Measurements from ENCODE around the gene ATP5PO. TPM values are rescaled to one million over a fixed set of nuclear protein-coding genes. Genes with fewer than 3 reads are reported as not detected.

The ATP5PO gene
- total RNA-seq, 1 experiment from 2014 or later, result 436 TPM

GRCh38 chr21:33899199-33899598, 16.4 kb downstream of the ATP5PO start:
- DNase-seq (ENCODE audit: low read depth), result no peak

DNA sequence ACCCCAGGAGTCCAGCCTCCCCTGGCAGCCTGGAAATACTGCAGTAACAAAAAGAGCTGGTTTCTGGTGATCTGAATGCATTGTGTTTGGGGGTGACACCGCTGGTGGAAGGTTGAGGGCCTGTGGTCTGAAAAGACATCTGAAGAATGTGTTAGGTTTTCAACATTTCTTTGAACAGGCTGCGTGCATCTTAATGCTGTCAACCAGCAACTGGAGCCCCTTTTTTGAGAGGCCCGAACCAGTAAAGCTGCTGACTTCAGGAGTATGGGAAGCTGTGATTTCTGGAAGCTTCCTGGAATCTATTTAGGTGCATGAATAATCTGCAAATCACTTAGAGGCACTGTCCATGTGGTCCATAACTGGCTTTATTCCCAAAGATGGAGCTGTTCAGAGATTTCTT, 17.0 kb downstream of the ATP5PO start:
- no peak for DNase-seq (ENCODE audit: low read depth)

- no peak for DNase-seq (ENCODE audit: low read depth)
Measured at GRCh38 chr21:33897739-33898138, 17.9 kb downstream of the ATP5PO start.

GRCh38 chr21:33897098-33897497, 18.5 kb downstream of the ATP5PO start:
- no peak for DNase-seq (ENCODE audit: low read depth)

- DNase-seq (ENCODE audit: low read depth), result no peak
Measured at GRCh38 chr21:33896691-33897090, 18.9 kb downstream of the ATP5PO start.

GRCh38 chr21:33895356-33895755, 20.2 kb downstream of the ATP5PO start:
- DNase-seq (ENCODE audit: low read depth), result no peak

- DNase-seq (ENCODE audit: low read depth), result peak; percentile 90
Measured at GRCh38 chr21:33894736-33895288, 20.8 kb downstream of the ATP5PO start.

DNA sequence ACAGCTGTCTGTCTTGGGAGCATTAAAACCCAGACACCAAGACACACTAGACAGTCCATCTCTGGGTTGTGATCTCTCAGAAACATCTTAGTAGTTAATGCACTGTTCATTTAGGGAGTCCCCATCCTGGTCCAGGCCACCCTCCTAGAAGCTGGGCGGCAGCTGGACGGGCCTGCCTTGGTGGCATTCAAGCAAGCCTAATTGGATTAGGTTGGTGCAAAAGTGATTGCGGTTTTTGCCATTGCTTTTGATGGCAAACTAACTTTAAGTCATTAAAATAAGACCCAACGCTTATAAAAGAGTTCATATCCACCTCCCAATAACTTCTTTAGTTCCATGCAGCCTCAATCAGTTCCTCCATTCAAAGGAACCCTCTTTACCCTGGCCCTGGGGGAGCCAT, 21.7 kb downstream of the ATP5PO start:
- no peak for DNase-seq (ENCODE audit: low read depth)

GRCh38 chr21:33892853-33893252, 22.8 kb downstream of the ATP5PO start:
- peak; percentile 26 for DNase-seq (ENCODE audit: low read depth)

DNA sequence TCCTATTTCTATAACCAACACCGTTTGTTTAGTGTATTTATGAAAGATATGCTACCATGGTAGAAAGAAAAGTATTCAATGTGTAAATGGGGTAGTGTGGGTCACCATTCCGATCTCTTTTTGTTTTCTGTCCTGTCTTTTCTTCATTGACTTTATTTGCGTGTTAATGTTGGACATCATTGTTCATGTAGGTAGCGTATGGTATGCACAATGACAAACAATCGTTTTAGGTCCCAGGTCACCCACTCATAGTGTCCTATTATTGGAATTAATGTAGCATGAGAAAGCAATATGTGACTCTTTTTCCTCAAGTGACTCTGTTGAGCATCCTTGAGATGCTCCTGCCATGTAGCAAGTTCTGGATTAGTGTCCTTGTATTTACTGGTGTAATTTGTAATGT, 25.4 kb downstream of the ATP5PO start:
- DNase-seq (ENCODE audit: low read depth), result no peak

- DNase-seq (ENCODE audit: low read depth), result no peak
Measured at GRCh38 chr21:33886321-33886720, 29.3 kb downstream of the ATP5PO start.

DNA sequence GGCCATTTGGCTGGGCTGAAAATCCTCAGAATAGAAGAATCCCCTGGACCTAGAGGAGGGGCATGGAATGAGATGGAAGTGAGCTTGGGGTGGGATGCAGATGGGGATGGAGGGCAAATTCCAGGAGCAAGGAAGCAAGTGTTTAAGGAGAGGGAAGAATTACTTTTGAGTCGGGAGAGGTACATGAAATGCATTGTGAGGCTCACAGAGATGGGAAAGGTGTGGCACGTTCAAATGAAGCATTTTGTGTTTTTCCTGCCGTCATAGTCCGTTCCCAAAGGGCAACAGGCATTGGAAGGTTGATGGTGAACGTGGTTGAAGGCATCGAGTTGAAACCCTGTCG, 30.5 kb downstream of the ATP5PO start:
- no peak for DNase-seq (ENCODE audit: low read depth)

- no peak for DNase-seq (ENCODE audit: low read depth)
Measured at GRCh38 chr21:33884376-33885171, 31.0 kb downstream of the ATP5PO start.

- DNase-seq (ENCODE audit: low read depth), result no peak
Measured at GRCh38 chr21:33883118-33883517, 32.5 kb downstream of the ATP5PO start.

DNA sequence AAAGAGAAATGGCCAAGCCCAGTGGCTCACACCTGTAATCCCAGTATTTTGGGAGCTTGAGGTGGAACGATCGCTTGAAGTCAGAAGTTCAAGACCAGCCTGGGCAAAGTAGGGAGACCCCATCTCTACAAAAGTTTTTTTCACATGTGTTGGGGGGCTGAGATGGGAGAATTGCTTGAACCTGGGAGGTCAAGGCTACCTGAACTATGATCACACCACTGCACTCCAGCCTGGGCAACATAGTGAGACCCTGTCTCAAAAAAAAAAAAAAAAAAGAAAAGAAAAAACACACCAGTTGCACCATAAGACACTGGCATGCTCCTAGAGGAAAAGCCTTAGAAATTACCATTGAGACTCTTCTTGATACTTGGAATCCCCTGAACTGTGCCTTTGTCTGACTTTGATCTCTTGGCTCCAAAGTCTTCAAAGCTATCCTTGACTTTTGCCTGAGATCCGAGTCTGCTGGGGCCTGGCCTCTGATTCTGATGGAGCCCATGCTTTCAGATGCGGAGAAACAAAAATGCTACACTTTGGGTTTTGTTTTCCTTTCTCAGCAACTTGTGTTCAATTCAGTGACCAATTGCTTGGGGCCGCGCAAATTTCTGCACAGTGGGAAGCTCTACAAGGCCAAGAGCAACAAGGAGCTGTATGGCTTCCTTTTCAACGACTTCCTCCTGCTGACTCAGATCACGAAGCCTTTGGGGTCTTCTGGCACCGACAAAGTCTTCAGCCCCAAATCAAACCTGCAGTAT, 33.7 kb downstream of the ATP5PO start:
- DNase-seq (ENCODE audit: low read depth), result no peak

GRCh38 chr21:33880626-33881025, 35.0 kb downstream of the ATP5PO start:
- DNase-seq (ENCODE audit: low read depth), result no peak

- DNase-seq (ENCODE audit: low read depth), result no peak
Measured at GRCh38 chr21:33878824-33879223, 36.8 kb downstream of the ATP5PO start.

- no peak for DNase-seq (ENCODE audit: low read depth)
Measured at GRCh38 chr21:33875026-33875695, 40.4 kb downstream of the ATP5PO start.

DNA sequence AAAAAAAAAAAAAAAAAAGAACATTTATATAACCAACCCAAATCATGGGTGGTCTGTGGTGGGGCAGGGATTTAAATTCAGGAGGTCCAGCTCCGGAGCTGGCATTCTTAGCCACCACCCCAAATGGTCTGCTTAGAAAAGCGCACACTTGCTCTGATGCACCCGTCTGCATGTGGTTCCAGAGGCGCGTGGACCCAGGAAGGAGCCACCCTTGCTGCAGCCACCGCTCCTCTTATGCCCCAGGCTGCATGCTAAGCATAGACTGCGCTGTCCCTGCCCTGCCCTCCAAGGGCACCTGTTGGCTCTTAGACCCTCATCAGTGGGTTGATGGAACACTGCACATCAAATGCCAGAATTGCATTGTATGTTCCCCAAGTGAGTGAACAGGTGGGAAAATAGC, 41.4 kb downstream of the ATP5PO start:
- no peak for DNase-seq (ENCODE audit: low read depth)

GRCh38 chr21:33872881-33873515, 42.6 kb downstream of the ATP5PO start:
- DNase-seq (ENCODE audit: low read depth), result no peak

- DNase-seq (ENCODE audit: low read depth), result no peak
Measured at GRCh38 chr21:33871171-33871570, 44.4 kb downstream of the ATP5PO start.

DNA sequence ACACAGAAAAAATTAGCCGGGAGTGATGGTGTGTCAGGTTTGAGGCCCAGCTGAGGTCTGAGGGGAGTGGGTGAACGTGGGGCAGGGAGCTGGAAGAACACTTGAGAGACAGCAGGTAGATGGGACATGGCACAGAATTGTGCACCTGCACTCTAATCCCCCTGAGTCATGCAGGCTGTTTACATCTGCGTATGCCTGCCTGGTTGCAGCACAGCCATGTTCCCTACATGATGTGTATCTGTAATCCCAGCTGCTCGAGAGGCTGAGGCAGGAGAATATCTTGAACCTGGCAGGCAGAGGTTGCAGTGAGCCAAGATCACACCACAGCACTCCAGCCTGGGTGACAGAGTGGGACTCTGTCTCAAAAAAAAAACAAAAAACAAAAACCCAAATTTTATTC, 44.8 kb downstream of the ATP5PO start:
- no peak for DNase-seq (ENCODE audit: low read depth)

Data from Daoy (cell line).